Measurements from ENCODE around the gene PPP2R1B. TPM values are rescaled to one million over a fixed set of nuclear protein-coding genes. Genes with fewer than 3 reads are reported as not detected.
"Not testable (repeated sequence)": the region's sequence is repeated elsewhere in the genome, so short reads cannot be mapped to it uniquely, and the experiment has no call there.

The PPP2R1B gene
- total RNA-seq, 1 donor from 2014 or later, result 24.1 TPM

DNA sequence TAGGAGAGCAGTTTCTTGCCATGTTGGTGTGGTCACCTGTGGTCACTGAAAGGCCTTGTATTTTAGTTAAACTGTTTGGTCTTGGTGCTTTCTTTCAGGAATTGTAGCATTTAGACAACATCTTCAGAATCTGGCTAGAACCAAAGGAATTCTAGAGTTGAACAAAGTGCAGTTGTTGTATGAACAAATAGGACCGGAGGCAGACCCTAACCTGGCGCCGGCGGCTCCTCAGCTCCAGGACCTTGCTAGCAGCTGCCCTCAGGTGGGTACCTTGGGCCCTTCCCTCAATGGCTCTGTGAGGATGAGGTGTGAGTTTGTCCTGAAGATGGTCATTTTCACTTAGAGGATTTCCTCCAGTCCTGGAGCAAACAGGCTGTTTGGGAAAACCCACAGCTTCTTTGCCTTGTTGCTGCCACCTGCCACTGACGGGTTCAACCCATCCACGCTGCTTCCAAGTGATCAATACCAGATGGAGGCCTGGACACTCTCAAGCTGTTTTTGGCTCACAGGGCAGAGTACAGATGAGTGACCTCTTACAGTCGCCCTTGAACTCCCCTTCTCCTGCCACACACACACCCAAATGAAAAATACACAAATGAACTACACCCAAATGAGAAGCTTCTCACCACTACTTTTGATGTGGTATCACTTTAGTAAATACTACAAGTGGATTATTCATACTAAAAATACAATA, 45.2 kb downstream of the PPP2R1B start:
- Histone ChIP-seq H3K4me1 (no peaks in the 10 kb centered on the region), H3K36me3 (peaks cover 79% of the 10 kb centered on the region), H3K4me3 (no peak overlapping the region), H3K27ac (no peak overlapping the region), H3K9me3 (no peaks in the 10 kb centered on the region), H3K27me3 (ENCODE audit: low read depth) (no peaks in the 10 kb centered on the region)
- TF ChIP-seq CTCF (IDR thresholded peaks at IDR 0.05), result no peak
- ATAC-seq (no peak), DNase-seq (no peak)
- intact Hi-C loops (cut with DNase I), result no loop called here

GRCh38 chr11:111719379-111719778, 46.8 kb downstream of the PPP2R1B start:
- H3K4me3 ChIP-seq, result no peak overlapping the region
- TF ChIP-seq CTCF (IDR thresholded peaks at IDR 0.05), result no peak
- DNase-seq (no peak), ATAC-seq (no peak)
- peaks cover 73% of the 10 kb centered on the region for H3K36me3 ChIP-seq
- no peaks in the 10 kb centered on the region for H3K27me3 ChIP-seq (ENCODE audit: low read depth)
- intact Hi-C loops (cut with DNase I), result no loop called here
- no peaks in the 10 kb centered on the region for H3K9me3 ChIP-seq
- no peaks in the 10 kb centered on the region for H3K4me1 ChIP-seq
- H3K27ac ChIP-seq, result no peak overlapping the region

DNA sequence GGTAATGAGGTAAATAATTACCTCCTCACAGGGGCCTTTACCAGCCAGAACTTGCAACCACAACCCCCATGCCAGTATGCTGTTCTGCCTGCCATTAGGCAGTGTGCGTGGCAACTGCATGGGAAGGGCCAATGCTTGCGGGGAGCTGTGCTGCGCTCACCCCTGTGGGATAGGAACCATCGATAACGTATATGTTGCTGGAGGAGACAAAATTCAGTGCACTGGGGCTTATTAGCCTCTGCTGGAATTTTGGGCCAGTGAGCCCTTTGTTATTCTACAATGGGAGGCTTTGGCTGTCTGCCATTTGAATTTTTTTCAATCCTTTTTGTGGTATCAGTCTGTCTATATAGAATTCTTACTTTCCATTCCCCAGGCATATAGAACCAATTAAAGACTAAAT, 47.3 kb downstream of the PPP2R1B start:
- intact Hi-C loops (cut with DNase I), result no loop called here
- no peak overlapping the region for H3K27ac ChIP-seq
- H3K27me3 ChIP-seq (ENCODE audit: low read depth), result no peaks in the 10 kb centered on the region
- H3K4me3 ChIP-seq, result no peak overlapping the region
- ATAC-seq (no peak), DNase-seq (no peak)
- no peaks in the 10 kb centered on the region for H3K4me1 ChIP-seq
- no peaks in the 10 kb centered on the region for H3K9me3 ChIP-seq
- peaks cover 73% of the 10 kb centered on the region for H3K36me3 ChIP-seq
- no peak for TF ChIP-seq CTCF (IDR thresholded peaks at IDR 0.05)

DNA sequence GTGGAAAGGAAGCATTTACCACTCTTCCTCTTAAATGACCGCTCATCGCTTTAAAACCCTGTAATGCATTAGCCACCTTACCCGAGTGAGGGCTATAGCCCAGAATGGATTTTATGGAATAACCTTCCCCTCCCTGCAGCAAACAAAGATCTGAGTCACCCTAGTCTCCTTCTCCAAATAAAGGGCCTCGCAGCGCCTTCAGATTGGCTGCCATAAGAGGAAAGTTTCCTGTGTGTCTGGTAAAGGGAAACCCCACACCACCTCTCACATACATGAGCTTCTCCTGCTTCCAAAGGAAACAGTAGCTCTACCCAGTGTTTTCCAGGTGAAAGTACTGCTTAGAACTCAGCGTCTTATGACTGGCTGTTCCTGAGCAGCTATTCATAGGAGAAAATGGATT, 47.8 kb downstream of the PPP2R1B start:
- Histone ChIP-seq H3K27ac (no peak overlapping the region), H3K9me3 (no peaks in the 10 kb centered on the region), H3K36me3 (peaks cover 73% of the 10 kb centered on the region), H3K4me1 (no peaks in the 10 kb centered on the region), H3K4me3 (no peak overlapping the region), H3K27me3 (ENCODE audit: low read depth) (no peaks in the 10 kb centered on the region)
- intact Hi-C loops (cut with DNase I), result no loop called here
- DNase-seq (no peak), ATAC-seq (peak; percentile 72 to 79)
- TF ChIP-seq CTCF (IDR thresholded peaks at IDR 0.05), result no peak

- not testable (repeated sequence) for H3K9me3 ChIP-seq, H3K27ac ChIP-seq
- H3K36me3 ChIP-seq, result peaks cover 73% of the 10 kb centered on the region
These were observed 48.5 kb downstream of the PPP2R1B start for GRCh38 chr11:111717660-111718059.

GRCh38 chr11:111715142-111715816, 50.9 kb downstream of the PPP2R1B start:
- H3K9me3 ChIP-seq, result no peaks in the 10 kb centered on the region
- ATAC-seq (no peak), DNase-seq (no peak)
- no peaks in the 10 kb centered on the region for H3K27me3 ChIP-seq (ENCODE audit: low read depth)
- no peaks in the 10 kb centered on the region for H3K4me1 ChIP-seq
- TF ChIP-seq CTCF (IDR thresholded peaks at IDR 0.05), result no peak
- no peak overlapping the region for H3K27ac ChIP-seq
- H3K4me3 ChIP-seq, result no peak overlapping the region
- H3K36me3 ChIP-seq, result peaks cover 72% of the 10 kb centered on the region
- intact Hi-C loops (cut with DNase I), result no loop called here

More at GRCh38 chr11:111717660-111718059, 48.5 kb downstream of the PPP2R1B start:
- DNase-seq; intact Hi-C loops (cut with DNase I); H3K4me1 ChIP-seq; H3K4me3 ChIP-seq; ATAC-seq; H3K27me3 ChIP-seq (ENCODE audit: low read depth): not testable (repeated sequence)
